Daoy (cell line): ENCODE results near the gene PCDH12. TPM values are rescaled to one million over a fixed set of nuclear protein-coding genes. Genes with fewer than 3 reads are reported as not detected.

ENCODE experiments used
- DNase-seq: peaks from one replicate; pipeline ENCODE4 v3.0.0-alpha.2; 2015; ENCODE audit warnings: low read depth
- total RNA-seq: library from RNA; depleted of rRNA; stranded (reverse); fragments of >200 nt; shearing (Covaris generic); gene quantifications from 2 replicates; pipeline ENCODE4 v1.2.3, GENCODE V29; 2014

The PCDH12 gene
- total RNA-seq, 1 experiment from 2014 or later = not detected

- DNase-seq = no peak
Observed at GRCh38 chr5:141966275-141966962, 8.4 kb upstream of the PCDH12 start.

GRCh38 chr5:141965071-141965470 is 7.1 kb upstream of the PCDH12 start:
- no peak for DNase-seq

DNA sequence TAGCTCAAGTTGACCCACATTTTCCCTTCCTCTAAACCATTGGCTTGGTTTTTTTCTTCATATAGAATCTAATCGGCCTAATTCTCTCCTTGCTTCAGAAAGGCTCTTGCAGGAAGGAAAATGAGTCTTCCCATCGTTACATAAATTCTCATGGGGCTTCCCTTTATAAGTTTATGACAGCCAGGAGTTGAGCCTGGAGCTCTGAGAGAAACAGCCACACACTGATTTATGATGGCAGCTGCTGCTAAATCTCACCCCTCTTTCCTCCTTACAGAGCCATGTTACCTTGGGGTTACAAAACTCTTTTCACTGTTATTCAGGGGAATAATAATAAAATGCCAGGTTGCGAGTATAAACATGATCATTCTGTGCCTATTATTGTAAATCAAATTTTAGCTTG is 5.7 kb upstream of the PCDH12 start:
- no peak for DNase-seq

DNA sequence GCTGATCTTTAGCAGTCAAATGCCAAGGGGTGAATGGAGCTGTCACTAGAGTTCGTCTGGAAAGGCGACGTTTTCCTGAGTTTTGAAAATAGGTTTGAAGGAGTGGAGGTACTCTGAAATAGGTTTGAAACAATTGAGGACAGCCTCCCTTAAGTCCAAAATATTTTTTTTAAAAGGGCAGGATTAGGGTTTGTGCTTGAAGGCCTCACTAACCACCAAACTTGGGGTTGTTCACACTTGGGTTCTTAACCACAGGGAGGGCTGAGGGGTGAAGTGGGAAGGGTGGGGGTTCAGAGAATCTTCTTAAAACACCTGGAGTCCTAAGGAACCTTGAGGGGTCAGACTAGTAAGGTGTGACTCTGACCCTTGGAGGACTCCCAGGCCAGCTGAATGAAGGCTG is 3.5 kb upstream of the PCDH12 start:
- DNase-seq = no peak

DNA sequence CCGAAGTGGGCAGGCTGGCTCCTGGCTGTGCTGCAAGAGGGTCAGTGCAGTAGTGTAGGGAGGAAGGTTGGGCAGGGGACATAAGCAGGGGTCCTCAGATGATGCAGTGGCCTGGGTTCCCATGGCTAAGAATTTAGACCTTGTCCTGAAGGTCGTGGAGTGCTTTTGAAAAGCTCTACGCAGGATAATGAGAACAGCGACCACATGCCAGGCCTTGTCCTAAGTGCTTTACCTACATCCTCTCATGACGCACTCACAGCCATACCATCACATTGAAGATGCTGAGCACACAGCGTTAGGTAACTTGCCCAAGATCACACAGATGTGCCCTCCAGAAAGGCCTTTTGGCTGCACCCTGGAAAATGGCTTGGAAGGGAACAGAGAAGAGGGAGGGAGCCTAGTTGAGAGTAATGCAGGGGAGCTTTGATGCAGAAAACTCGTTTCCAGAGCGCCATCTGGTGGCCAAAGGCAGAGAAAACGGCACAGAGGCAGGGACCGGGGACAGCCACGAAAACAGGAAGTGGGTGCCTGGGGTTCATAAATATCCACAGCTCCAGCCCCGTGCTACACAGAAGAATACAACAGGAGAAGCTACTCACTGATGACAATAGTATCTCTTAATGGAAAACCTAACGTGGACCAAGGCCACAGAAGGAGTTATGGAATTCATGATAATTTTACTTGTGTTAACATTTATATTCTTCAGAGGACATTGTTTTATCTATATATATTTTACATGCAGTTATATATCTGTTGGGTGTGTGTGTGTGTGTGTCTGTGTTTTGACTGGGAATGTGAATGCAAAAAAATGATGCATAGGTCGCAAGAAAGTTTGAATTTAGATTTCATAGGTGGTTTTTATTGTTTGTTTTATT is 2.7 kb upstream of the PCDH12 start:
- DNase-seq = peak; percentile 86

DNA sequence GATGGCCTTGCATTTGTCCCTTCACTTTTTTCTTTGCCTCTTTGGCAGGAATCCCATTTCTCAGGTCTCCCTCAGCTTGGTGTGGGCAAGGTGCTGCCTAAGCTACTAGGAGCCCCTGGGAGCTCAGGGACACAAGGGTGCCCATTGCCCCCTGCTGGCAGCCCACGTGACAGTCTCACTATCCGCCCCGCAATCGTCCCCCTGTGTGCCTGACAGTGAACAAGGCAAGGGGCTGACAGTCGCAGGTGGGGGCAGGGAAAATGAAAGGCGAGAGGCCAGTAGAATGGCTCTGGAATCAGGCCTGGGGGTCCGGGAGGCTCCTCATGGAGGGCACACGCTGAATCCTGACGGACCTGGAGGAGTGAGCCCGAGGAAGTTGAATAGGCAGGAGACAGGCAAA is 2.0 kb upstream of the PCDH12 start:
- no peak for DNase-seq

- peak; percentile 21 for DNase-seq
Observed at GRCh38 chr5:141958546-141959172, 657 bp upstream of the PCDH12 start.

DNA sequence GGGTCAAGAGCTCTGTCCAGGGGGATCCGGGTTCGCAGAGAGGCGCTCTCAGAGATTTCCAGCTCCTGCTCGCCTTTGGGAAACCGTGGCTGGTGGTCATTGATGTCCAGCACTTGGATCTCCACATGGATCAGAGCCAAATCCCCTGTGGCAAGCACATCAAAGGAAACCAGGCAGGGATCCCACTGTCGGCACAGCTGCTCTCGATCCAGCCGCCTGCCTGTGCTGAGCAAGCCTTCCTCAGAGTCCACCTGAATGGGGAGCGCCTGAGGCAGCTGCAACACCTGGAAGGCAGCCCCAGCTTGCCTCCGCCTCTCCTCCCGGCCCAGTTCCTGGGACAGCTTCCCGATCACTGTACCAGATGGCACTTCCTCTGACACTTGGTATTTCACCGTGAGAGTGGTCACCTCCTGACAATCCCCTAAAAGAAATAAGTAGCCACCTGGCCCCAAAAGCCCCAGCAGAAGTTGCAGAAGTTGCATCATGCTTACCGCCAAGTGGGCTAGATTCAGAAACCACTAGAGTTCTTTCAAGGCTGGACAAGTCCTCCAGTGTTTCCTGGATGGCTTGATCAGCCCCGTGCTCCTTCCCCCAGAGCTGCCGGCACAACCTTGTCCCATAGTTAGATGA is 520 bp downstream of the PCDH12 start:
- no peak for DNase-seq

DNA sequence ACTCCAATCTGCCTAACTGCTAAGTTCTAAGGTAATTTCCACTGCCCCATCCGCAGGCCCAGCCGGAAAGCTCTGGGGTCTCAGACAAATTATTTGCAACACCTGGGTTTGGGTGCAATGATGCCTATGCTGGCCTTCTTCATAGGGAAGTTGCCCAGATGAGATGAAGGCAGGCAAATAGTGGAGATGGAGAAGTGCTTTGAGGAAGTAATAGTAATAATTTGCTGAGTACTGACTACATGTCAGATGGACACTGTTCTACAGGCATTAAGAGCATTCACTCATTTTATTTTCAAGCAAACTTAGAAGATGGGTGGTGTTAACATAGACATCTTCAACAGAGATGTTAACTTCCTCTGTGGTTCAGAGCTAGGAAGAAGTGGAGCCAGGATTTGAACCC is 3.8 kb downstream of the PCDH12 start:
- DNase-seq = no peak

DNA sequence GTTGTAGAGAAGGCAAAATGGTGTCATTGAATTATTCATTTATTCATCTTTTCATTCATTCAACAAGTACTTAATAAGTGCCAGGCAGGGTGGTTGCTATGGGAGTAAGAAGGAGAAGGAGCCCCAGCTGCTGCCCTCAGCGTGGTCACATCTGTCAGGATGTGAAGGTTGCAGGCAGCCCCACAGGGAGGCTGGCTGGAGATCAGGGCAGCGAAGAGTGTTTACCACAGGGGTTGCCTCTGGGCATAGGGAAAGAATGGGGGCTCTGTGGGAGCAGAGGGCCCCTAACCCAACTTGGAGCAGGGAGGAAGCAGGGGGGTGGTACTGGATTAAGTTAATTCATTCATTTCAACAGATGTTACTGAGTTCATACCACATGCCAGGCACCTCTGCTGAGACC is 6.0 kb downstream of the PCDH12 start:
- DNase-seq = no peak

DNA sequence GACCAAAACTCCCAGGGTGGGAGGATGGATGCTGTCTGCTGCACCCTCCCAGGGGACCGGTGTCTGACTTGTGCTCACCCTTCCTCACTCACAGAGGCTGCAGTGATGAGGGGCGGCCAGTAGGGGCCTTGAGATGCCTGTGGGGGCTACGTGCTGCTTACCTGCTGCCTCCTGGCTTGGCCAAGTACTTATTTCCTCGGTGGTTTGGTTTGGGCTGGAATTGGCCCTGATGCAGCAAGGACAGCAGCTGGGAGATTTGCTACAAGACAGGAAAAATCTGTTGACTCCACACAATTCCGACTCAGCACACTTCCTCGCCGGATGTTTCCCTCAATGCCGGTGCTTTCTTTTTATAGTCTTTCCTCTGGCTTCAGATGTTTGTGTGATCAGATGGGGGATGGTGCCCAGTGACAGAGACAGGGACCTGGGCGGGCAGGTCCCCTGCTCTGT is 6.6 kb downstream of the PCDH12 start:
- DNase-seq = no peak

- DNase-seq = no peak
Observed at GRCh38 chr5:141950207-141951005, 7.6 kb downstream of the PCDH12 start.

- no peak for DNase-seq
Observed at GRCh38 chr5:141949511-141949910, 8.5 kb downstream of the PCDH12 start.

GRCh38 chr5:141948812-141949211 is 9.2 kb downstream of the PCDH12 start:
- no peak for DNase-seq

DNA sequence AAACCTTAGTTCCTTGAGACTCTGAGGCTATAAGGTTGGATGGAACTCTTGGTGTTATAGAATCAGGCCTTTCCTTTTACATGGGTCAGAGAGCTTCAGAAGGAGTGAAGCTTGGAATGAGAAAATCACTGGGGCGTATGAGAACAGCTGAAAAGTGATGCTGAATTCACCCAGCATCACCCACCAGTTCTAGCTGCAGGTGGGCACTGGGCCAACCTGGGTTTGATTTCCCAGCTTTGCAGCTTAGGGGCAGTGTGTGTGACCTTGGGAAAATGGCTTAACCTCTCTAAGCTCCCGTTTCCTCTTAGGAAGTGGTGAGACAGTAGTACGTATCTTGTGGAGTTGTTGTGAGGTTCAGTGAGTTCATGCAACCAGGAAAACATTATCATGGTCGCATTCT is 10.7 kb downstream of the PCDH12 start:
- DNase-seq = no peak

- DNase-seq = no peak
Observed at GRCh38 chr5:141945511-141946051, 12.4 kb downstream of the PCDH12 start.

- no peak for DNase-seq
Observed at GRCh38 chr5:141944076-141944475, 13.9 kb downstream of the PCDH12 start.

GRCh38 chr5:141942185-141942857 is 15.7 kb downstream of the PCDH12 start:
- DNase-seq = no peak

DNA sequence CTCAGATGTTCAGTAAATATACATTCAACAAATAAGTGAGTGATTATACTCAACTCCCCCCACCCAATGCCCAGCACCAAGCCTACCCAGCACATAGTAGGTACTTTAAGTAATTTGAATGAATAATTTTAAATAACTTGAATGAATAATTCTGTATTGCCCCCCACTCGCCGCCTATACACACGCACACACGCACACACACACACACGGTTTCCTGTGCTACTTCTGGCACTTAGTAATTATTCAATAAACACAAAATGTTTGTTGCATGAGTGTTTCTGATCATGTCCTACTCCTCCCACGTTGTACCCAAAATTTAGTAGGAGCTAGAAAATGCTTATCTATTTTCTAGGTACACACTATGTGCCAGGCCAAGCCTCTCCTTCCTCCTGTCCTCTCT is 16.2 kb downstream of the PCDH12 start:
- DNase-seq = no peak

GRCh38 chr5:141941307-141941706 is 16.7 kb downstream of the PCDH12 start:
- peak; percentile 23 for DNase-seq
